HepG2 (cell line): ENCODE measurements around the gene CIAO2B. TPM values are rescaled to one million over a fixed set of nuclear protein-coding genes. Genes with fewer than 3 reads are reported as not detected.

Experiments
- AGO2 ChIP-seq: fragments of 200-400 bp; formaldehyde crosslinking; optimal IDR thresholded peaks from 2 replicates; pipeline ENCODE3; 2017; ENCODE audit warnings: mild to moderate bottlenecking, low read depth, low read length, moderate library complexity
- CENPT ChIP-seq: sonication (generic); formaldehyde crosslinking; IDR thresholded peaks from 2 replicates; pipeline ENCODE4 v1.8.0; 2022; ENCODE audit warnings: low read depth, mild to moderate bottlenecking, moderate library complexity, missing genetic modification reagents
- CREM ChIP-seq, 2 experiments: sonication (generic) in 1 of 2; formaldehyde crosslinking in 1 of 2; IDR thresholded peaks; 2 replicates each; pipeline versions ENCODE4 v1.4.0 to v1.6.1; 2016 to 2020; ENCODE audit warnings: antibody characterized with exemption in 1 of 2, mild to moderate bottlenecking in 1 of 2, missing genetic modification reagents in 1 of 2
- SETDB1 ChIP-seq: sonication (generic); formaldehyde crosslinking; IDR thresholded peaks from 2 replicates; pipeline ENCODE4 v1.5.1; 2020; ENCODE audit warnings: missing genetic modification reagents, mild to moderate bottlenecking, borderline replicate concordance
- WIZ ChIP-seq: sonication (generic); formaldehyde crosslinking; IDR thresholded peaks from 2 replicates; pipeline ENCODE4 v1.5.1; 2020; ENCODE audit warnings: mild to moderate bottlenecking, missing genetic modification reagents
- ZNF264 ChIP-seq: sonication (generic); formaldehyde crosslinking; IDR thresholded peaks from 2 replicates; pipeline ENCODE4 v1.4.0; 2020; ENCODE audit warnings: missing genetic modification reagents
- polyA plus RNA-seq, 8 experiments: library from polyadenylated mRNA; depleted of rRNA in 3 of 8; stranded (reverse) in 7 of 8; unstranded in 1 of 8; fragments of >200 nt; fragmentation: Illumina TruSeq in 4 of 8; extraction: Trizol in 4 of 8; gene quantifications; 2 replicates each; pipeline versions ENCODE4 v1.2.1 to v1.2.3, GENCODE V29; 2011 to 2016; ENCODE audit warnings: low read depth in 4 of 8, missing spikeins in 1 of 8, mixed read lengths in 1 of 8; ENCODE audit not compliant: insufficient read depth in 1 of 8
- total RNA-seq, 5 experiments: library from RNA; depleted of rRNA; stranded (reverse); fragments of >200 nt; fragmentation: Illumina TruSeq; extraction: Trizol; gene quantifications; 2 replicates each; pipeline ENCODE4 v1.2.3, GENCODE V29; 2016; ENCODE audit warnings: low read depth in 1 of 5
- TF ChIP-seq, protein P1 (sequence below): sonication (generic); formaldehyde crosslinking; IDR thresholded peaks from 2 replicates; pipeline ENCODE4 v1.4.0; 2020; ENCODE audit warnings: missing genetic modification reagents, borderline replicate concordance
- TF ChIP-seq, protein P2 (sequence below): sonication (generic); formaldehyde crosslinking; IDR thresholded peaks from 2 replicates; pipeline ENCODE4 v1.8.0; 2022; ENCODE audit warnings: missing genetic modification reagents, mild to moderate bottlenecking, inconsistent platforms, borderline replicate concordance
- TF ChIP-seq, protein P3 (sequence below): sonication (generic); formaldehyde crosslinking; IDR thresholded peaks from 2 replicates; pipeline ENCODE4 v1.8.0; 2022; ENCODE audit warnings: mild to moderate bottlenecking, missing genetic modification reagents, borderline replicate concordance
- TF ChIP-seq, protein P4 (sequence below): sonication (generic); formaldehyde crosslinking; IDR thresholded peaks from 2 replicates; pipeline ENCODE4 v1.5.0; 2020; ENCODE audit warnings: missing genetic modification reagents, mild to moderate bottlenecking, borderline replicate concordance
- TF ChIP-seq, protein P5 (sequence below), 2 experiments: IDR thresholded peaks; 2 replicates each; pipeline ENCODE4 v1.6.1; 2011 to 2012; ENCODE audit warnings: low read length in 2 of 2, borderline replicate concordance in 1 of 2, low read depth in 1 of 2, mild to moderate bottlenecking in 1 of 2, moderate library complexity in 1 of 2
- TF ChIP-seq, protein P6 (sequence below): sonication (generic); formaldehyde crosslinking; IDR thresholded peaks from 2 replicates; pipeline ENCODE4 v1.5.0; 2020; ENCODE audit warnings: mild to moderate bottlenecking, missing genetic modification reagents, moderate library complexity
- TF ChIP-seq, protein P7 (sequence below): sonication (generic); formaldehyde crosslinking; IDR thresholded peaks from 2 replicates; pipeline ENCODE4 v1.4.0; 2020; ENCODE audit warnings: missing genetic modification reagents, low read depth, mild to moderate bottlenecking, borderline replicate concordance

Gene CIAO2B
- total and polyA plus RNA-seq, 2 of the 13 experiments (the other 11 are each of a cell fraction or from before 2014, with no cell fraction given): 157 to 293 TPM

DNA sequence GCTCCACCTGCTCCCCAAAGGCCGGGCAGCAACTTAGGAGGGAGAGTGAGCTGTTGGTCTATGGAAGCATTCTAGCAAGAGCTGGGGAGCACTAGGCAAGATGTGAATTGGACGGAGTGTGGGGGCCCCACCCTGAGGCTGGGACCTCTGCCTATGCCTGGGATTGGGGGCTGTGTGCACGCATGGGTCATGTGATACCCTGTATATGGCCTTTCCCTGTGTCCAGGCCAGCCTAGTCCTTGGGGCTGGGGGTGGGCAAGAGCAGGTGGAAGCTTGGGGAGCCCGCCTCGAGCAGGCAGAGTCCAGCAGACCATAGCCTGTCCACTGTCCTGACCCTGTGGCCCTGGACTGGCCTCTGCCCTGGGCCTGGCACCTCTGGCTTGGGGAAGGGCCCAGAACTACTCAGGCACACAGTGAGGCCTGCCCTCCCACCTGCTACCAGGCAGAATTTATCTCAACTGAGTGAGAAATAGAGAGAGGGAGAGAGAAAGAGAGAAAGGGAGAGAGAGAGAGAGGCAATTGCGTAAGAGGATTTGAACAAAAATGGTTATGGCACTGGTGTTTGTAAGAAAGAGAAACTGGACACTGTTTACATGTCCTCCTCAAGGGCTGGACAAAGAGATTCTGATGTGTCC, 34.8 kb downstream of the CIAO2B start (continued):
- TF ChIP-seq, protein P1, sequence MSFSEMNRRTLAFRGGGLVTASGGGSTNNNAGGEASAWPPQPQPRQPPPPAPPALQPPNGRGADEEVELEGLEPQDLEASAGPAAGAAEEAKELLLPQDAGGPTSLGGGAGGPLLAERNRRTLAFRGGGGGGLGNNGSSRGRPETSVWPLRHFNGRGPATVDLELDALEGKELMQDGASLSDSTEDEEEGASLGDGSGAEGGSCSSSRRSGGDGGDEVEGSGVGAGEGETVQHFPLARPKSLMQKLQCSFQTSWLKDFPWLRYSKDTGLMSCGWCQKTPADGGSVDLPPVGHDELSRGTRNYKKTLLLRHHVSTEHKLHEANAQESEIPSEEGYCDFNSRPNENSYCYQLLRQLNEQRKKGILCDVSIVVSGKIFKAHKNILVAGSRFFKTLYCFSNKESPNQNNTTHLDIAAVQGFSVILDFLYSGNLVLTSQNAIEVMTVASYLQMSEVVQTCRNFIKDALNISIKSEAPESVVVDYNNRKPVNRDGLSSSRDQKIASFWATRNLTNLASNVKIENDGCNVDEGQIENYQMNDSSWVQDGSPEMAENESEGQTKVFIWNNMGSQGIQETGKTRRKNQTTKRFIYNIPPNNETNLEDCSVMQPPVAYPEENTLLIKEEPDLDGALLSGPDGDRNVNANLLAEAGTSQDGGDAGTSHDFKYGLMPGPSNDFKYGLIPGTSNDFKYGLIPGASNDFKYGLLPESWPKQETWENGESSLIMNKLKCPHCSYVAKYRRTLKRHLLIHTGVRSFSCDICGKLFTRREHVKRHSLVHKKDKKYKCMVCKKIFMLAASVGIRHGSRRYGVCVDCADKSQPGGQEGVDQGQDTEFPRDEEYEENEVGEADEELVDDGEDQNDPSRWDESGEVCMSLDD (CRISPR knock-in tag): peak; percentile 60; the same call in 1 of the 2 replicates
- TF ChIP-seq, protein P2, sequence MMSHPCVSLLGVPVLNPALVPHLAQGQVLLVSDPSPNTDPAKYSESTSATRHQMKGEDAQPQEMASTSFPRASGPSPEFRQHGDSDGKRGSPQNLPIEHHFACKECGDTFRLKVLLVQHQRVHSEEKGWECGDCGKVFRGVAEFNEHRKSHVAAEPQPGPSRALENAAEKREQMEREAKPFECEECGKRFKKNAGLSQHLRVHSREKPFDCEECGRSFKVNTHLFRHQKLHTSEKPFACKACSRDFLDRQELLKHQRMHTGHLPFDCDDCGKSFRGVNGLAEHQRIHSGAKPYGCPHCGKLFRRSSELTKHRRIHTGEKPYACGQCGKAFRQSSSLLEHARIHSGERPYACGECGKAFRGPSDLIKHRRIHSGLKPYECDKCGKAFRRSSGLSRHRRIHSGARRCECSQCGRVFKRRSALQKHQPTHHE (CRISPR knock-in tag): no peak
- TF ChIP-seq, protein P3, sequence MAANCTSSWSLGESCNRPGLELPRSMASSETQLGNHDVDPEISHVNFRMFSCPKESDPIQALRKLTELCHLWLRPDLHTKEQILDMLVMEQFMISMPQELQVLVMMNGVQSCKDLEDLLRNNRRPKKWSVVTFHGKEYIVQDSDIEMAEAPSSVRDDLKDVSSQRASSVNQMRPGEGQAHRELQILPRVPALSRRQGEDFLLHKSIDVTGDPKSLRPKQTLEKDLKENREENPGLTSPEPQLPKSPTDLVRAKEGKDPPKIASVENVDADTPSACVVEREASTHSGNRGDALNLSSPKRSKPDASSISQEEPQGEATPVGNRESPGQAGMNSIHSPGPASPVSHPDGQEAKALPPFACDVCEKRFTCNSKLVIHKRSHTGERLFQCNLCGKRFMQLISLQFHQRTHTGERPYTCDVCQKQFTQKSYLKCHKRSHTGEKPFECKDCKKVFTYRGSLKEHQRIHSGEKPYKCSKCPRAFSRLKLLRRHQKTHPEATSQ (CRISPR knock-in tag): no peak
- no peak for TF ChIP-seq AGO2
- TF ChIP-seq, protein P4, sequence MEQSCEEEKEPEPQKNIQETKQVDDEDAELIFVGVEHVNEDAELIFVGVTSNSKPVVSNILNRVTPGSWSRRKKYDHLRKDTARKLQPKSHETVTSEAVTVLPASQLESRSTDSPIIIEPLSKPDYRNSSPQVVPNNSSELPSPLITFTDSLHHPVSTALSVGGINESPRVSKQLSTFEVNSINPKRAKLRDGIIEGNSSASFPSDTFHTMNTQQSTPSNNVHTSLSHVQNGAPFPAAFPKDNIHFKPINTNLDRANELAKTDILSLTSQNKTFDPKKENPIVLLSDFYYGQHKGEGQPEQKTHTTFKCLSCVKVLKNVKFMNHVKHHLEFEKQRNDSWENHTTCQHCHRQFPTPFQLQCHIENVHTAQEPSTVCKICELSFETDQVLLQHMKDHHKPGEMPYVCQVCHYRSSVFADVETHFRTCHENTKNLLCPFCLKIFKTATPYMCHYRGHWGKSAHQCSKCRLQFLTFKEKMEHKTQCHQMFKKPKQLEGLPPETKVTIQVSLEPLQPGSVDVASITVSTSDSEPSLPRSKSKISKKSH (CRISPR knock-in tag): peak; percentile 77; the same call in 1 of the 2 replicates
- TF ChIP-seq CENPT (CRISPR knock-in tag): no peak
- TF ChIP-seq, protein P5, sequence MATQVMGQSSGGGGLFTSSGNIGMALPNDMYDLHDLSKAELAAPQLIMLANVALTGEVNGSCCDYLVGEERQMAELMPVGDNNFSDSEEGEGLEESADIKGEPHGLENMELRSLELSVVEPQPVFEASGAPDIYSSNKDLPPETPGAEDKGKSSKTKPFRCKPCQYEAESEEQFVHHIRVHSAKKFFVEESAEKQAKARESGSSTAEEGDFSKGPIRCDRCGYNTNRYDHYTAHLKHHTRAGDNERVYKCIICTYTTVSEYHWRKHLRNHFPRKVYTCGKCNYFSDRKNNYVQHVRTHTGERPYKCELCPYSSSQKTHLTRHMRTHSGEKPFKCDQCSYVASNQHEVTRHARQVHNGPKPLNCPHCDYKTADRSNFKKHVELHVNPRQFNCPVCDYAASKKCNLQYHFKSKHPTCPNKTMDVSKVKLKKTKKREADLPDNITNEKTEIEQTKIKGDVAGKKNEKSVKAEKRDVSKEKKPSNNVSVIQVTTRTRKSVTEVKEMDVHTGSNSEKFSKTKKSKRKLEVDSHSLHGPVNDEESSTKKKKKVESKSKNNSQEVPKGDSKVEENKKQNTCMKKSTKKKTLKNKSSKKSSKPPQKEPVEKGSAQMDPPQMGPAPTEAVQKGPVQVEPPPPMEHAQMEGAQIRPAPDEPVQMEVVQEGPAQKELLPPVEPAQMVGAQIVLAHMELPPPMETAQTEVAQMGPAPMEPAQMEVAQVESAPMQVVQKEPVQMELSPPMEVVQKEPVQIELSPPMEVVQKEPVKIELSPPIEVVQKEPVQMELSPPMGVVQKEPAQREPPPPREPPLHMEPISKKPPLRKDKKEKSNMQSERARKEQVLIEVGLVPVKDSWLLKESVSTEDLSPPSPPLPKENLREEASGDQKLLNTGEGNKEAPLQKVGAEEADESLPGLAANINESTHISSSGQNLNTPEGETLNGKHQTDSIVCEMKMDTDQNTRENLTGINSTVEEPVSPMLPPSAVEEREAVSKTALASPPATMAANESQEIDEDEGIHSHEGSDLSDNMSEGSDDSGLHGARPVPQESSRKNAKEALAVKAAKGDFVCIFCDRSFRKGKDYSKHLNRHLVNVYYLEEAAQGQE (IDR thresholded peaks at IDR 0.05; ENCODE audit: borderline replicate concordance in 1 of 2, low read depth in 1 of 2, low read length in 2 of 2): no peak
- TF ChIP-seq WIZ (CRISPR knock-in tag): no peak
- TF ChIP-seq SETDB1 (CRISPR knock-in tag): no peak
- TF ChIP-seq, protein P6, sequence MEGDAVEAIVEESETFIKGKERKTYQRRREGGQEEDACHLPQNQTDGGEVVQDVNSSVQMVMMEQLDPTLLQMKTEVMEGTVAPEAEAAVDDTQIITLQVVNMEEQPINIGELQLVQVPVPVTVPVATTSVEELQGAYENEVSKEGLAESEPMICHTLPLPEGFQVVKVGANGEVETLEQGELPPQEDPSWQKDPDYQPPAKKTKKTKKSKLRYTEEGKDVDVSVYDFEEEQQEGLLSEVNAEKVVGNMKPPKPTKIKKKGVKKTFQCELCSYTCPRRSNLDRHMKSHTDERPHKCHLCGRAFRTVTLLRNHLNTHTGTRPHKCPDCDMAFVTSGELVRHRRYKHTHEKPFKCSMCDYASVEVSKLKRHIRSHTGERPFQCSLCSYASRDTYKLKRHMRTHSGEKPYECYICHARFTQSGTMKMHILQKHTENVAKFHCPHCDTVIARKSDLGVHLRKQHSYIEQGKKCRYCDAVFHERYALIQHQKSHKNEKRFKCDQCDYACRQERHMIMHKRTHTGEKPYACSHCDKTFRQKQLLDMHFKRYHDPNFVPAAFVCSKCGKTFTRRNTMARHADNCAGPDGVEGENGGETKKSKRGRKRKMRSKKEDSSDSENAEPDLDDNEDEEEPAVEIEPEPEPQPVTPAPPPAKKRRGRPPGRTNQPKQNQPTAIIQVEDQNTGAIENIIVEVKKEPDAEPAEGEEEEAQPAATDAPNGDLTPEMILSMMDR (CRISPR knock-in tag): 0 out of 2 replicates have a peak, but pooled peaks have one; percentile 19
- TF ChIP-seq ZNF264: no peak
- TF ChIP-seq, protein P7, sequence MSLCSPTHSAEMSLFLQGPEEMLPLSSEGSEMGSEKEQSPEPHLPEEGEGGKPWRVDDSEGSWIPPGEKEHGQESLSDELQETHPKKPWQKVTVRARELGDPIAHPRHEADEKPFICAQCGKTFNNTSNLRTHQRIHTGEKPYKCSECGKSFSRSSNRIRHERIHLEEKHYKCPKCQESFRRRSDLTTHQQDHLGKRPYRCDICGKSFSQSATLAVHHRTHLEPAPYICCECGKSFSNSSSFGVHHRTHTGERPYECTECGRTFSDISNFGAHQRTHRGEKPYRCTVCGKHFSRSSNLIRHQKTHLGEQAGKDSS (CRISPR knock-in tag): 0 out of 2 replicates have a peak, but pooled peaks have one; percentile 41
- no peak for TF ChIP-seq CREM (IDR thresholded peaks at IDR 0.05)
- TF ChIP-seq CREM (CRISPR knock-in tag; IDR thresholded peaks at IDR 0.05): no peak
